GM18508 (cell line): Measurements from ENCODE around the gene CHIT1.
A peak's percentile ranks its signal among the peaks of the same experiment; 100 is the strongest.

Source experiments
- ATAC-seq: cut with Tn5 transposase; IDR thresholded peaks from one replicate; pipeline ENCODE4 v1.9.1; 2021; ENCODE audit warnings: moderate number of reproducible peaks; ENCODE audit not compliant: insufficient read depth, unreplicated experiment

CHIT1 gene

GRCh38 chr1:203229471-203230135, at the start of gene CHIT1:
Gene CHIT1 (minus strand): TSS chr1:203229673. CDS start chr1:203229636, 37 bp downstream.
- no peak for ATAC-seq

GRCh38 chr1:203278885-203279406, 49.5 kb upstream of the CHIT1 start:
- ATAC-seq: no peak

GRCh38 chr1:203278082-203278884, 48.8 kb upstream of the CHIT1 start:
- no peak for ATAC-seq

GRCh38 chr1:203276916-203277545, 47.6 kb upstream of the CHIT1 start:
- no peak for ATAC-seq

GRCh38 chr1:203276408-203276807, 46.9 kb upstream of the CHIT1 start:
- no peak for ATAC-seq

- no peak for ATAC-seq
These were observed 46.3 kb upstream of the CHIT1 start for GRCh38 chr1:203275656-203276272.

- ATAC-seq: no peak
These were observed 45.3 kb upstream of the CHIT1 start for GRCh38 chr1:203274603-203275381.

GRCh38 chr1:203273869-203274602, 44.6 kb upstream of the CHIT1 start:
- ATAC-seq: no peak

GRCh38 chr1:203273206-203273868, 43.9 kb upstream of the CHIT1 start:
- ATAC-seq: peak; percentile 29

- no peak for ATAC-seq
These were observed 43.2 kb upstream of the CHIT1 start for GRCh38 chr1:203272633-203273205.

GRCh38 chr1:203271962-203272632, 42.6 kb upstream of the CHIT1 start:
- ATAC-seq: no peak

GRCh38 chr1:203271018-203271743, 41.7 kb upstream of the CHIT1 start:
- no peak for ATAC-seq

GRCh38 chr1:203270448-203270847, 41.0 kb upstream of the CHIT1 start:
- ATAC-seq: no peak

GRCh38 chr1:203269654-203270020, 40.2 kb upstream of the CHIT1 start:
- no peak for ATAC-seq

- ATAC-seq: no peak
These were observed 39.6 kb upstream of the CHIT1 start for GRCh38 chr1:203268901-203269653.

- no peak for ATAC-seq
These were observed 38.4 kb upstream of the CHIT1 start for GRCh38 chr1:203267912-203268311.
